DND-41 (cell line): ENCODE results near the gene CARMIL3.

ENCODE experiments used
- ATAC-seq: fragments of 200-7000 bp; cut with Tn5 transposase; 3 replicates; pipeline ENCODE4 v1.9.1; 2021; ENCODE audit warnings: low read depth; ENCODE audit not compliant: insufficient read depth
- DNase-seq: peaks from one replicate; pipeline ENCODE4 v3.0.0-alpha.2; 2020
- H2AFZ ChIP-seq: 2 replicates; pipeline ENCODE4 v1.6.0; 2012; ENCODE audit warnings: low read depth, low read length
- H3K27ac ChIP-seq: 2 replicates; pipeline ENCODE4 v1.5.1; 2012; ENCODE audit warnings: low read length, inconsistent platforms
- H3K27me3 ChIP-seq: fragments of 200-600 bp; sonication (generic); 2 replicates; pipeline ENCODE4 v1.6.0; 2012; ENCODE audit warnings: low read length, mild to moderate bottlenecking, inconsistent platforms; ENCODE audit not compliant: insufficient read depth, poor library complexity
- H3K36me3 ChIP-seq: 2 replicates; pipeline ENCODE4 v1.5.1; 2012; ENCODE audit warnings: low read length, inconsistent platforms; ENCODE audit not compliant: insufficient read depth
- H3K4me1 ChIP-seq: 2 replicates; pipeline ENCODE4 v1.5.1; 2012; ENCODE audit warnings: mild to moderate bottlenecking, low read length; ENCODE audit not compliant: insufficient read depth
- H3K4me2 ChIP-seq: 2 replicates; pipeline ENCODE4 v1.6.0; 2012; ENCODE audit warnings: mild to moderate bottlenecking, moderate library complexity, low read length, inconsistent platforms; ENCODE audit not compliant: insufficient read depth
- H3K4me3 ChIP-seq, 2 experiments: fragments of 200-600 bp in 1 of 2; shearing (Covaris generic) in 1 of 2; 2 replicates each; pipeline ENCODE4 v1.5.1; 2012 to 2016; ENCODE audit warnings: inconsistent platforms in 2 of 2, low read length in 2 of 2, mild to moderate bottlenecking in 2 of 2, low read depth in 1 of 2, moderate library complexity in 1 of 2
- H3K79me2 ChIP-seq: 2 replicates; pipeline ENCODE4 v1.6.0; 2012; ENCODE audit warnings: low read length, inconsistent platforms; ENCODE audit not compliant: insufficient read depth
- H3K9ac ChIP-seq: 2 replicates; pipeline ENCODE4 v1.6.0; 2012; ENCODE audit warnings: low read depth, mild to moderate bottlenecking, inconsistent platforms, low read length, moderate library complexity
- H3K9me3 ChIP-seq: 2 replicates; pipeline ENCODE4 v1.5.1; 2012; ENCODE audit warnings: low read length, moderate library complexity, mild to moderate bottlenecking, inconsistent platforms; ENCODE audit not compliant: insufficient read depth, severe bottlenecking
- H4K20me1 ChIP-seq: 2 replicates; pipeline ENCODE4 v1.6.0; 2012; ENCODE audit warnings: low read length; ENCODE audit not compliant: insufficient read depth
- EZH2 ChIP-seq: IDR thresholded peaks from 3 replicates; pipeline ENCODE4 v1.6.1; 2012; ENCODE audit warnings: borderline replicate concordance, low read depth, mild to moderate bottlenecking, moderate library complexity, low read length, inconsistent platforms; ENCODE audit not compliant: severe bottlenecking
- TF ChIP-seq, protein P1 (sequence below): IDR thresholded peaks from 2 replicates; pipeline ENCODE4 v1.5.1; 2012; ENCODE audit warnings: borderline replicate concordance, low read length, moderate library complexity, mild to moderate bottlenecking; ENCODE audit not compliant: poor library complexity, severe bottlenecking; ENCODE audit errors: extremely low read depth

CARMIL3 gene

DNA sequence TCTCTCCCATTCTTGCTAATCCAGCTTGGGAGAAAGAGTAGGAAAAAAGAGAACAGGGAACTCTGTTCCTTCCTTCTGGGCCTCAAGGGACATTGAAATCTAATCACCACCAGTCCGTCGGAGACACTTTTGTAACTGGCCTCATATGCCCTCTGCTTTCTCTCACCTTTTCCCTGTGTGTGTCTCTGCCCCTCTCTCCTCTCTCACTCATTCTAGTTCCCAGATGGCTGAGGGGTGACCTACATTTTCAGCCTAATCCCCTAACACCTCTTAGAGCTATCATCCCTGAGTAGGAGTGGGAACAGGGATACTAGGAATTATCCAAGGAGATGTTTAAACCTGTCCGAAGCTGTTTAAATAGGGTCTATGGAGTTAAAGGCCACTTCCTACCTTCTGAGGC, 33.4 kb downstream of the CARMIL3 start:
- Histone ChIP-seq H3K4me1 (peaks cover 15% of the 10 kb centered on the region), H2AFZ (no peak overlapping the region), H3K27me3 (peaks cover 28% of the 10 kb centered on the region), H4K20me1 (peaks cover 11% of the 10 kb centered on the region; the same call in 1 of the 2 replicates), H3K4me2 (no peak overlapping the region), H3K9me3 (no peaks in the 10 kb centered on the region), H3K36me3 (no peaks in the 10 kb centered on the region), H3K27ac (no peak overlapping the region), H3K79me2 (no peaks in the 10 kb centered on the region), H3K9ac (no peak overlapping the region), H3K4me3 (no peak overlapping the region)
- ATAC-seq (no peak), DNase-seq (no peak)
- no peak for TF ChIP-seq EZH2
- TF ChIP-seq, protein P1, sequence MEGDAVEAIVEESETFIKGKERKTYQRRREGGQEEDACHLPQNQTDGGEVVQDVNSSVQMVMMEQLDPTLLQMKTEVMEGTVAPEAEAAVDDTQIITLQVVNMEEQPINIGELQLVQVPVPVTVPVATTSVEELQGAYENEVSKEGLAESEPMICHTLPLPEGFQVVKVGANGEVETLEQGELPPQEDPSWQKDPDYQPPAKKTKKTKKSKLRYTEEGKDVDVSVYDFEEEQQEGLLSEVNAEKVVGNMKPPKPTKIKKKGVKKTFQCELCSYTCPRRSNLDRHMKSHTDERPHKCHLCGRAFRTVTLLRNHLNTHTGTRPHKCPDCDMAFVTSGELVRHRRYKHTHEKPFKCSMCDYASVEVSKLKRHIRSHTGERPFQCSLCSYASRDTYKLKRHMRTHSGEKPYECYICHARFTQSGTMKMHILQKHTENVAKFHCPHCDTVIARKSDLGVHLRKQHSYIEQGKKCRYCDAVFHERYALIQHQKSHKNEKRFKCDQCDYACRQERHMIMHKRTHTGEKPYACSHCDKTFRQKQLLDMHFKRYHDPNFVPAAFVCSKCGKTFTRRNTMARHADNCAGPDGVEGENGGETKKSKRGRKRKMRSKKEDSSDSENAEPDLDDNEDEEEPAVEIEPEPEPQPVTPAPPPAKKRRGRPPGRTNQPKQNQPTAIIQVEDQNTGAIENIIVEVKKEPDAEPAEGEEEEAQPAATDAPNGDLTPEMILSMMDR: no peak

DNA sequence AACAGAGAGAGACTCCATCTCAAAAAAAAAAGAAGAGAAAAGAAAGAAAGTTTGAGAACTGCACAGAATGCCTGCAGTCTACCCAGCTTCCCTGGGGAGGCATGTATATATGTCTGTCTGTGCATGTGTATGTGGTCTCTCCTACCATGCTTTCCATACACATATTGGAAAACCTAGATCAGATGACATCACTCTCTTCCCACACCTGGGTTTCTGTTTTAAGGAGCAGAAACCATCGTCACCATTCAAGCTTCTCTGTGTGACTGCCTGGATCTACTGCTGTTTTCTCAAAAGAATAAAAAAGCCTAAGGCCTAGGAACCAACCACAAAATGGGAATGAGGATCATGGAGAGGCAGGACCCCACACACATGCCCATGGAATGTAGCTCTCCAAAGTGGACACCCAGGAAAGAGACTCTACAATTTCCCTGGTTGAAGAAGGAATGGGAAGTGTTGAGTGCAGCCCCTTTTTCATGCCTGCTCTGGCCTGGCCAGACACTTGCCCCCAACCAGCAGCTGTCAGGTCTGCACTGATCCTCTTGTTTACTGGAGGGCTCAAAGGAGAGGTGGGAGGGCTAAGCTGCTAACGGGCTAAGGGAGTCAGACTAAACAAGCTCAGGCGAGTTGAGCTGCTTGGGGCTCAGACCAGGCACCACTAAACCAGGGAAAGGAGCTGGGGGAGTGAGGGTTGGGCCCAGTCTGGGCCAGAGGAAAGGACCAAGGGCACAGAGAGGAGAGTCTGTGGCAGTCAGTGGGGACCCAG, 34.6 kb downstream of the CARMIL3 start:
- Histone ChIP-seq H3K27ac (no peak overlapping the region), H3K36me3 (no peaks in the 10 kb centered on the region), H4K20me1 (peaks cover 8% of the 10 kb centered on the region; the same call in 1 of the 2 replicates), H3K4me3 (no peak overlapping the region), H3K4me1 (peaks cover 9% of the 10 kb centered on the region), H2AFZ (no peak overlapping the region), H3K27me3 (peaks cover 17% of the 10 kb centered on the region), H3K4me2 (no peak overlapping the region), H3K9me3 (no peaks in the 10 kb centered on the region), H3K9ac (no peak overlapping the region), H3K79me2 (no peaks in the 10 kb centered on the region)
- DNase-seq: no peak
- TF ChIP-seq EZH2: no peak
- TF ChIP-seq, protein P1: no peak
- ATAC-seq: no peak

DNA sequence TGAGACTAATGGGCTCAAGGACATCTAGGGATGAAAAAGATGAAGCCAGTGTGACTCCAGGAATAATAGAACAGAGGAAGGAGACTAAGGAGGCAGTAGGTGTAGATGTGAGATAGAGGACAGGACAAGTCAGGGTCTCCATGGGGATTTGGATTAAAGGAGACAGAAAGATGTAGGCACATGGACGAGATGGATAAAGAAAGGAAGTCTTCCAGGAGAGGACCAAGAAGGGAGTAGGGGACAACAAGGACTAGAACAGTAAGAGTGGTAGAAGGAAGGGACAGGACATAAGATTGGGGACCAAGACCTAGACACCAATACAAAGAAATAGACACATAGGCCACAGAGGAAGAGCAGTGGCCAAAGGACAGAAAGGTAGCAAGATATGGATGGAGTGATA, 35.2 kb downstream of the CARMIL3 start:
- H2AFZ ChIP-seq: no peak overlapping the region
- no peaks in the 10 kb centered on the region for H3K9me3 ChIP-seq
- H3K4me2 ChIP-seq: no peak overlapping the region
- no peak overlapping the region for H3K27ac ChIP-seq
- H3K36me3 ChIP-seq: no peaks in the 10 kb centered on the region
- TF ChIP-seq, protein P1: no peak
- no peak for TF ChIP-seq EZH2
- no peak overlapping the region for H3K4me3 ChIP-seq
- H3K79me2 ChIP-seq: no peaks in the 10 kb centered on the region
- H3K9ac ChIP-seq: no peak overlapping the region
- no peak for ATAC-seq
- peaks cover 10% of the 10 kb centered on the region for H3K27me3 ChIP-seq
- H3K4me1 ChIP-seq: peaks cover 6% of the 10 kb centered on the region; the same call in 1 of the 2 replicates
- DNase-seq: no peak
- H4K20me1 ChIP-seq: peaks cover 3% of the 10 kb centered on the region; the same call in 1 of the 2 replicates

DNA sequence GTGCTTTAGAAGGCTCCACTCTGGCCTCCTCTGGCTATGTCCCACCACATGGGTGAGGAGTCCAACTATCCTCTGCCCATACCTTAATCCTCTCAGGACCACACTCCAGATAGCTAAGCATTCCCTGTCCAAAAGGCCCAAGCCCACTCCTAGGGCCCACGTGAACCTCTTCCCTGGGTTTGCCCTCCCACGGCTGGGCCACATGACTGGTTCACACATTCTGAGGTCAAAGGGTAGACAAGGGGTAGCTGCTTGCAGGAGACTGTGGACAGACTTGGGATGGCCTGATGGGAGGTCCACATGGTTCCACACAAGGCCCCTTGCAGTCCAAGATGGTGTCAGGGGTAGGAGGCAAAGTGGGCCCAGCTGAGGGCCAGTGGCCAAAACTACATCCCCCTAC, 36.3 kb downstream of the CARMIL3 start:
- no peak overlapping the region for H3K4me2 ChIP-seq
- no peaks in the 10 kb centered on the region for H3K27me3 ChIP-seq
- DNase-seq: no peak
- ATAC-seq: no peak
- H2AFZ ChIP-seq: no peak overlapping the region
- TF ChIP-seq, protein P1: no peak
- no peak for TF ChIP-seq EZH2
- H3K79me2 ChIP-seq: no peaks in the 10 kb centered on the region
- no peak overlapping the region for H3K4me3 ChIP-seq
- no peaks in the 10 kb centered on the region for H3K36me3 ChIP-seq
- H4K20me1 ChIP-seq: no peaks in the 10 kb centered on the region
- no peak overlapping the region for H3K9ac ChIP-seq
- H3K9me3 ChIP-seq: no peaks in the 10 kb centered on the region
- peaks cover 8% of the 10 kb centered on the region for H3K4me1 ChIP-seq
- no peak overlapping the region for H3K27ac ChIP-seq
